WI38 (cell line): Measurements from ENCODE around the gene COPB1.
"Not testable (repeated sequence)": the region's sequence is repeated elsewhere in the genome, so short reads cannot be mapped to it uniquely, and the experiment has no call there.

Experiments
- H3K4me3 ChIP-seq: 2 replicates; pipeline ENCODE4 v1.5.1; 2011; ENCODE audit warnings: low read depth, mild to moderate bottlenecking, control low read depth, low read length
- CTCF ChIP-seq: IDR thresholded peaks from 2 replicates; pipeline ENCODE4 v1.5.1; 2012; ENCODE audit warnings: low read depth, mild to moderate bottlenecking, control low read depth, low read length

The COPB1 gene

GRCh38 chr11:14539982-14540421, 40.4 kb upstream of the COPB1 start:
- no peak overlapping the region for H3K4me3 ChIP-seq
- TF ChIP-seq CTCF = no peak

GRCh38 chr11:14538926-14539554, 39.4 kb upstream of the COPB1 start:
- no peak overlapping the region for H3K4me3 ChIP-seq

GRCh38 chr11:14538271-14538925, 38.8 kb upstream of the COPB1 start:
- no peak for TF ChIP-seq CTCF
- no peak overlapping the region for H3K4me3 ChIP-seq

More at GRCh38 chr11:14538926-14539554, 39.4 kb upstream of the COPB1 start:
- TF ChIP-seq CTCF = no peak

- peak; percentile 69 for TF ChIP-seq CTCF
- no peak overlapping the region for H3K4me3 ChIP-seq
Observed at GRCh38 chr11:14537134-14537599, 37.6 kb upstream of the COPB1 start.

GRCh38 chr11:14535166-14535565, 35.6 kb upstream of the COPB1 start:
- H3K4me3 ChIP-seq = not testable (repeated sequence)

GRCh38 chr11:14529951-14530350, 30.3 kb upstream of the COPB1 start:
- TF ChIP-seq CTCF = no peak

GRCh38 chr11:14529321-14529720, 29.7 kb upstream of the COPB1 start:
- H3K4me3 ChIP-seq = no peak overlapping the region
- no peak for TF ChIP-seq CTCF

More at GRCh38 chr11:14529951-14530350, 30.3 kb upstream of the COPB1 start:
- H3K4me3 ChIP-seq = no peak overlapping the region

GRCh38 chr11:14522801-14523200, 23.2 kb upstream of the COPB1 start:
- TF ChIP-seq CTCF = no peak
- H3K4me3 ChIP-seq = no peak overlapping the region
